A673 (cell line): ENCODE results near the gene CIBAR2. TPM values are rescaled to one million over a fixed set of nuclear protein-coding genes. Genes with fewer than 3 reads are reported as not detected.

Experiments
- BruUV-seq: library from RNA; stranded (reverse); fragments of 400-500 nt; replicated peaks from 2 replicates; lab custom pipeline; 2021; lab: Mats Ljungman, UMichigan
- CTCF ChIA-PET: fragments of 300-600 bp; sonication (Branson Sonifier 250); formaldehyde crosslinking; loops from one replicate; lab custom pipeline; 2022; ENCODE audit warnings: antibody characterized with exemption; lab: Charles Lee
- POLR2A ChIA-PET: fragments of 300-600 bp; sonication (Branson Sonifier 250); formaldehyde crosslinking; loops from one replicate; lab custom pipeline; 2022; ENCODE audit warnings: antibody characterized with exemption; ENCODE audit not compliant: low non-redundant PET; lab: Charles Lee
- DNase-seq: peaks from one replicate; pipeline ENCODE4 v3.0.0-alpha.2; 2015; ENCODE audit warnings: low spot score
- H3K27ac ChIP-seq: fragments of 200-600 bp; sonication (generic); 2 replicates; pipeline ENCODE4 v1.5.1; 2016; ENCODE audit warnings: mixed run types, low read depth, mild to moderate bottlenecking, mixed read lengths, antibody characterized with exemption, low read length; ENCODE audit not compliant: poor library complexity, severe bottlenecking
- H3K27me3 ChIP-seq: fragments of 200-600 bp; sonication (generic); replicated peaks from 2 replicates; pipeline ENCODE4 v1.6.1; 2017; ENCODE audit warnings: mixed run types, low read depth, mild to moderate bottlenecking, mixed read lengths, antibody characterized with exemption, low read length; ENCODE audit not compliant: insufficient read depth, poor library complexity
- H3K36me3 ChIP-seq: fragments of 200-600 bp; sonication (generic); 2 replicates; pipeline ENCODE4 v1.6.1; 2016; ENCODE audit warnings: mixed run types, mild to moderate bottlenecking, mixed read lengths, antibody characterized with exemption, low read length; ENCODE audit not compliant: insufficient read depth, poor library complexity, severe bottlenecking
- H3K4me1 ChIP-seq: fragments of 200-600 bp; sonication (generic); 2 replicates; pipeline ENCODE4 v1.6.1; 2017; ENCODE audit warnings: mixed run types, mild to moderate bottlenecking, mixed read lengths, antibody characterized with exemption, low read length; ENCODE audit not compliant: insufficient read depth, poor library complexity, severe bottlenecking
- H3K4me3 ChIP-seq: fragments of 200-600 bp; sonication (generic); 2 replicates; pipeline ENCODE4 v1.5.1; 2016; ENCODE audit warnings: low read depth, mixed run types, mild to moderate bottlenecking, mixed read lengths, low read length; ENCODE audit not compliant: poor library complexity, severe bottlenecking
- H3K9me3 ChIP-seq: fragments of 200-600 bp; sonication (generic); 2 replicates; pipeline ENCODE4 v1.6.1; 2016; ENCODE audit warnings: mixed run types, low read depth, mild to moderate bottlenecking, mixed read lengths, antibody characterized with exemption, low read length; ENCODE audit not compliant: poor library complexity, severe bottlenecking
- CTCF ChIP-seq: fragments of 300-800, 200-600 bp; sonication (generic); conservative IDR thresholded peaks from 2 replicates; pipeline ENCODE4 v1.5.1; 2017; ENCODE audit warnings: low read depth, mild to moderate bottlenecking, antibody characterized with exemption, low read length, moderate library complexity, mixed read lengths
- EZH2 ChIP-seq: fragments of 200-600 bp; sonication (generic); IDR thresholded peaks from 2 replicates; pipeline ENCODE4 v1.6.1; 2017; ENCODE audit warnings: borderline replicate concordance, low read depth, mild to moderate bottlenecking, mixed read lengths, antibody characterized with exemption, low read length; ENCODE audit not compliant: poor library complexity, severe bottlenecking
- intact Hi-C: fragments of 100-400 bp; cut with micrococcal nuclease; formaldehyde crosslinking; loops from one replicate; pipeline ENCODE4 v1.10.0; 2022; ENCODE audit not compliant: unreplicated experiment
- total RNA-seq: library from RNA; stranded (reverse); gene quantifications from 2 replicates; pipeline ENCODE4 v1.2.3, GENCODE V29; 2021

The CIBAR2 gene
- total RNA-seq, 1 experiment from 2014 or later: not detected

GRCh38 chr16:85100265-85100664 is 12.0 kb downstream of the CIBAR2 start:
- TF ChIP-seq CTCF: no peak
- TF ChIP-seq EZH2: no peak
- no peaks in the 10 kb centered on the region for H3K36me3 ChIP-seq
- POLR2A ChIA-PET: no interaction called here
- CTCF ChIA-PET: no interaction called here
- H3K9me3 ChIP-seq: no peaks in the 10 kb centered on the region
- H3K4me1 ChIP-seq: no peaks in the 10 kb centered on the region
- BruUV-seq: no TSS peak
- H3K27ac ChIP-seq: no peak overlapping the region
- DNase-seq: no peak
- no peaks in the 10 kb centered on the region for H3K27me3 ChIP-seq
- intact Hi-C loops: no loop called here
- H3K4me3 ChIP-seq: no peak overlapping the region

GRCh38 chr16:85098565-85098964 is 13.7 kb downstream of the CIBAR2 start:
- no peak for TF ChIP-seq CTCF
- no peak for TF ChIP-seq EZH2
- H3K4me3 ChIP-seq: no peak overlapping the region
- ChIA-PET POLR2A (no interaction called here), CTCF (interaction anchor here (0.6 kb wide), 1 partner anchor 42 kb away, joined by 3 read pairs; no protein-coding TSS in a partner anchor)
- H3K4me1 ChIP-seq: no peaks in the 10 kb centered on the region
- H3K36me3 ChIP-seq: no peaks in the 10 kb centered on the region
- BruUV-seq: no TSS peak
- intact Hi-C loops: no loop called here
- no peaks in the 10 kb centered on the region for H3K27me3 ChIP-seq
- no peak overlapping the region for H3K27ac ChIP-seq
- peak; percentile 25 for DNase-seq
- H3K9me3 ChIP-seq: no peaks in the 10 kb centered on the region

- no TSS peak for BruUV-seq
- H3K9me3 ChIP-seq: no peaks in the 10 kb centered on the region
- no peak for DNase-seq
- H3K4me1 ChIP-seq: no peaks in the 10 kb centered on the region
- no peaks in the 10 kb centered on the region for H3K36me3 ChIP-seq
- H3K4me3 ChIP-seq: no peak overlapping the region
- ChIA-PET CTCF (no interaction called here), POLR2A (interaction anchor here (0.6 kb wide), 1 partner anchor 614 kb away, joined by 4 read pairs; no protein-coding TSS in a partner anchor)
- intact Hi-C loops: no loop called here
- H3K27ac ChIP-seq: no peak overlapping the region
- no peaks in the 10 kb centered on the region for H3K27me3 ChIP-seq
- TF ChIP-seq CTCF: no peak
- TF ChIP-seq EZH2: no peak
These were observed 15.4 kb downstream of the CIBAR2 start for GRCh38 chr16:85096921-85097320.
